ENCODE measurements around the gene PCNX4. TPM values are rescaled to one million over a fixed set of nuclear protein-coding genes. Genes with fewer than 3 reads are reported as not detected.
A peak's percentile ranks its signal among the peaks of the same experiment; 100 is the strongest.

PCNX4 gene
- total RNA-seq, 1 experiment from 2014 or later, result 48.4 TPM

GRCh38 chr14:60093606-60094005 is 1.9 kb downstream of the PCNX4 start:
- no TSS peak for BruUV-seq (replicated peaks)
- peak overlapping the region; percentile 90 for H3K9ac ChIP-seq (ENCODE audit: low read length)
- intact Hi-C loops (cut with micrococcal nuclease), result no loop called here
- ATAC-seq (no peak), DNase-seq (ENCODE audit: low read depth, low spot score) (no peak)
- peak overlapping the region; percentile 67 to 75 for H3K4me3 ChIP-seq (replicated peaks in 1 of 2; ENCODE audit: low read depth in 1 of 2, low read length in 2 of 2)
- H3K79me2 ChIP-seq (ENCODE audit: insufficient read depth, low read length), result peaks cover 65% of the 10 kb centered on the region
- CTCF ChIA-PET, result no interaction called here
- H4K20me1 ChIP-seq (ENCODE audit: insufficient read depth), result no peaks in the 10 kb centered on the region
- no peak for TF ChIP-seq ZFX (IDR thresholded peaks at IDR 0.05)
- no peak for TF ChIP-seq YY1 (IDR thresholded peaks at IDR 0.05; ENCODE audit: extremely low read depth, insufficient replicate concordance, low read depth, low read length)
- TF ChIP-seq EZH2phosphoT487 (IDR thresholded peaks at IDR 0.05; ENCODE audit: borderline replicate concordance), result no peak
- TF ChIP-seq CEBPB (IDR thresholded peaks at IDR 0.05; ENCODE audit: low read depth), result no peak
- TF ChIP-seq TCF7L2 (IDR thresholded peaks at IDR 0.05; ENCODE audit: borderline replicate concordance, extremely low read depth, insufficient read depth, insufficient read length), result no peak
- no peak for TF ChIP-seq REST (IDR thresholded peaks at IDR 0.05; ENCODE audit: low read depth)
- TF ChIP-seq ZBTB33 (IDR thresholded peaks at IDR 0.05; ENCODE audit: extremely low read depth, insufficient replicate concordance, low read length), result no peak
- no peak for TF ChIP-seq EGR1 (IDR thresholded peaks at IDR 0.05; ENCODE audit: low read depth)
- TF ChIP-seq EZH2 (IDR thresholded peaks at IDR 0.05), result no peak
- peaks cover 12 to 24% of the 10 kb centered on the region in 2 experiments for H3K4me1 ChIP-seq (ENCODE audit: control insufficient read depth in 1 of 2, insufficient read depth in 2 of 2, low read length in 2 of 2)
- H3K27me3 ChIP-seq (ENCODE audit: insufficient read depth, low read length), result no peaks in the 10 kb centered on the region
- H3K9me3 ChIP-seq (ENCODE audit: control insufficient read depth in 1 of 2, insufficient read depth in 1 of 2, low read depth in 1 of 2, low read length in 2 of 2), result no peaks in the 10 kb centered on the region
- peaks cover 0 to 11% of the 10 kb centered on the region in 2 experiments; a peak in 2 of 4 replicates for H3K36me3 ChIP-seq (ENCODE audit: control insufficient read depth in 1 of 2, insufficient read depth in 2 of 2, low read length in 2 of 2)
- no peaks in the 10 kb centered on the region for H3K9me2 ChIP-seq (ENCODE audit: insufficient read depth)
- no peak overlapping the region for H3K27ac ChIP-seq (ENCODE audit: low read depth, low read length)
- RAD21 ChIA-PET (ENCODE audit: low non-redundant PET in 1 of 2, low total read pairs in 2 of 2, uncharacterized antibody in 2 of 2, unreplicated experiment in 2 of 2), result no interaction called here
- POLR2A ChIA-PET, result no interaction called here
- H3K4me2 ChIP-seq (ENCODE audit: low read length), result peak overlapping the region; percentile 89
- no peak overlapping the region for H2AFZ ChIP-seq (ENCODE audit: low read depth, low read length, poor library complexity, severe bottlenecking)

Measured in HCT116 (cell line).